Mucosa of descending colon (tissue), 3 donors: ENCODE results near the gene SERAC1. TPM values are rescaled to one million over a fixed set of nuclear protein-coding genes. Genes with fewer than 3 reads are reported as not detected.

Source experiments
- ATAC-seq: fragments of 200-7000 bp; cut with Tn5 transposase; one replicate; pipeline ENCODE4 v1.9.1; 2020; ENCODE audit warnings: mild to moderate bottlenecking, moderate library complexity
- DNase-seq, 3 donors: peaks; one replicate each; pipeline ENCODE4 v3.0.0-alpha.2; 2020
- H3K36me3 ChIP-seq: fragments of 200-600 bp; one replicate; pipeline ENCODE4 v1.8.0; 2021; ENCODE audit warnings: low read depth, mild to moderate bottlenecking
- H3K4me1 ChIP-seq: fragments of 200-600 bp; one replicate; pipeline ENCODE4 v1.8.0; 2021; ENCODE audit warnings: low read depth, mild to moderate bottlenecking
- H3K4me3 ChIP-seq: fragments of 200-600 bp; one replicate; pipeline ENCODE4 v1.8.0; 2021; ENCODE audit warnings: mild to moderate bottlenecking
- H3K9me3 ChIP-seq: fragments of 200-600 bp; one replicate; pipeline ENCODE4 v1.8.0; 2021; ENCODE audit warnings: mild to moderate bottlenecking
- intact Hi-C, 2 donors: fragments of 100-400 bp; cut with DNase I in 1 of 2; cut with micrococcal nuclease in 1 of 2; formaldehyde crosslinking; loops; one replicate each; pipeline versions ENCODE4 v1.11.0 to v1.11.1; 2022; cut with DNase I, micrococcal nuclease
- total RNA-seq, 3 donors: library from RNA; stranded (reverse); fragmentation: NEBNext Ultra II Directional in 2 of 3; extraction: Animal tissue kit (Norgen Biotek cat#: 25700) in 2 of 3; gene quantifications; one replicate each; pipeline versions ENCODE4 v1.2.1 to v1.2.4, GENCODE V29; 2021 to 2023
- TF ChIP-seq, protein P1 (sequence below): fragments of 200-600 bp; IDR thresholded peaks from one replicate; pipeline ENCODE4 v1.8.0; 2022; ENCODE audit warnings: antibody characterized with exemption, mild to moderate bottlenecking
- donor health status: DM: no; HTN: no; CAD: no; lungs with moderate emphysema.
- donor health status: DM: no; HTN: no; CAD: no.
- donor health status: DM: no; HTN: yes; CAD: no.

The SERAC1 gene
- total RNA-seq, 3 donors from 2014 or later: 5.8 to 12.2 (median 8.0) TPM

DNA sequence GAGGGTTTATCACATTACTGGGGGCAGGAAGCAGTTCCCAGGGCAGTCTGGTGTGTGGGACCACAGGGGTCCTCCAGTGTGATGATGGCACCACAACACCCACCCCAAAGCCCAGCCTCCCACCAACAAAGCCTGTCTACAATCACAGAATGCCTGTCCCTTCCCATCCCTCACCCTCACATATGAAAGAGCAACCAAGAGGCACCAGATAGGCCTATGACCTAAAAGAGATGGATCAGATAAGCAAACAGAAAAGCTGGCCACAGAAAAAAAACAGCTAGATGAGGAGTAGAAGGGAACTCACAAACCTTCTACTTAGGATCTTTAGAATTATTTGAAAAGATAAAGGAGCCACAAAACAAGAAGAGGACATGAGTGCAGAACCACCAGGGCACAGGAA, 54.3 kb downstream of the SERAC1 start:
- no peaks in the 10 kb centered on the region for H3K4me1 ChIP-seq
- no peaks in the 10 kb centered on the region for H3K36me3 ChIP-seq
- TF ChIP-seq, protein P1, sequence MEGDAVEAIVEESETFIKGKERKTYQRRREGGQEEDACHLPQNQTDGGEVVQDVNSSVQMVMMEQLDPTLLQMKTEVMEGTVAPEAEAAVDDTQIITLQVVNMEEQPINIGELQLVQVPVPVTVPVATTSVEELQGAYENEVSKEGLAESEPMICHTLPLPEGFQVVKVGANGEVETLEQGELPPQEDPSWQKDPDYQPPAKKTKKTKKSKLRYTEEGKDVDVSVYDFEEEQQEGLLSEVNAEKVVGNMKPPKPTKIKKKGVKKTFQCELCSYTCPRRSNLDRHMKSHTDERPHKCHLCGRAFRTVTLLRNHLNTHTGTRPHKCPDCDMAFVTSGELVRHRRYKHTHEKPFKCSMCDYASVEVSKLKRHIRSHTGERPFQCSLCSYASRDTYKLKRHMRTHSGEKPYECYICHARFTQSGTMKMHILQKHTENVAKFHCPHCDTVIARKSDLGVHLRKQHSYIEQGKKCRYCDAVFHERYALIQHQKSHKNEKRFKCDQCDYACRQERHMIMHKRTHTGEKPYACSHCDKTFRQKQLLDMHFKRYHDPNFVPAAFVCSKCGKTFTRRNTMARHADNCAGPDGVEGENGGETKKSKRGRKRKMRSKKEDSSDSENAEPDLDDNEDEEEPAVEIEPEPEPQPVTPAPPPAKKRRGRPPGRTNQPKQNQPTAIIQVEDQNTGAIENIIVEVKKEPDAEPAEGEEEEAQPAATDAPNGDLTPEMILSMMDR: no peak
- ATAC-seq: no peak
- H3K4me3 ChIP-seq: no peak overlapping the region
- no peaks in the 10 kb centered on the region for H3K9me3 ChIP-seq
- intact Hi-C loops: no loop called here
- no peak for DNase-seq

DNA sequence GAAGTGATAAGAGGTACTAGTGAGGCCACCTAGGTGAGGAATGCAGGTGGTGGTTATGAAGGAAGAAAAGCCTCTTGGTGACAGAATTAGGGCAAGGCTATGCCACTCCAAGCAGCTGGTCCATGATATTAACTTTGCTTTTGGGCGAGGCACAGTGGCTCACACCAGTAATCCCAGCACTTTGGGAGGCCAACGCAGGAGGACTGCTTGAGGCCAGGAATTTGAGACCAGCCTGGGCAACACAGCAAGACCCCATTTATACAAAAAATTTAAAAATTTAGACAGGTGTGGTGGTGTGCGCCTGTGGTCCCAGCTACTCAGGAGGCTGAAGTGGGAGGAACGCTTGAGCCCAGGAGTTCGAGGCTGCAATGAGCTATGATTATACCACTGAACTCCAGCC, 56.1 kb downstream of the SERAC1 start:
- Histone ChIP-seq H3K36me3 (no peaks in the 10 kb centered on the region), H3K4me1 (no peaks in the 10 kb centered on the region), H3K9me3 (no peaks in the 10 kb centered on the region), H3K4me3 (no peak overlapping the region)
- intact Hi-C loops: no loop called here
- no peak for DNase-seq
- TF ChIP-seq, protein P1: no peak
- ATAC-seq: no peak

DNA sequence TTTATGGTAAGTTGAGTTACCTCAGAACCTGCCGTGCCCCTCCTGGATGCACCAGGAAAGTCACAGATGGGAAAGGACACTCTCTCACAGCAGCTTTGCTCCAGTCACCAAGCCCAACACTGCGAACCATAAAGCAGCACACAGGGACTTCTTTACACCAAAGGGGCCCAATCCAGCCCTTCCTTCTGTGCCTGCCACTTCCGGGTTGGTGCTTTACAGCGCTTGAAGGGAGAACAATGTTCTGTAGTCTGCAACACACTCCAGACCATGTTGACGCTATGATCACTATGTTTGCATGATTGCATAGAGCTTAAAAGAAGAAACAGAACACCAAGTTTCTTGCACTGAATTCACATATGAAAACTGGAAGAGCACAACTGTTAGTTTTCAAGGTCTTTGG, 57.1 kb downstream of the SERAC1 start:
- TF ChIP-seq, protein P1: no peak
- H3K4me3 ChIP-seq: no peak overlapping the region
- no peak for ATAC-seq
- no peaks in the 10 kb centered on the region for H3K36me3 ChIP-seq
- DNase-seq: no peak
- no peaks in the 10 kb centered on the region for H3K9me3 ChIP-seq
- intact Hi-C loops: no loop called here
- no peaks in the 10 kb centered on the region for H3K4me1 ChIP-seq

DNA sequence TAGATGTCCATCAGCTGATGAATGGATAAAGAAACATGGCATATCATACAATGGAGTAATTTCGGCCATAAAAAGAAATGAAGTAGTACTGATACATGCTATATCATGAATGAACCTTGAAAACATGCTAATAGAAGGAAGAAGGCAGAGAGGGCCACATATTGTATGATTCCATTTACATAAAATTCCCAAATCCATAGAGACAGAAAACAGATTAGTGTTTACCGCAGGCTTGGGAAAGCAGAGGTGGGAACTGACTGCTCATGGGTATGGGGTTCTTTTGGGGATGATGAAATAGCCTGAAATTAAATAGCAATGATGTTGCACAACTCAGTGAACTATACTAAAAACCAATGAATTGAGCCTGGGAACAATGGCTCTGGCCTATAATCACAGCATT, 58.3 kb downstream of the SERAC1 start:
- Histone ChIP-seq H3K4me1 (no peaks in the 10 kb centered on the region), H3K36me3 (no peaks in the 10 kb centered on the region), H3K9me3 (no peaks in the 10 kb centered on the region), H3K4me3 (no peak overlapping the region)
- TF ChIP-seq, protein P1: no peak
- DNase-seq: no peak
- no peak for ATAC-seq
- intact Hi-C loops: no loop called here

DNA sequence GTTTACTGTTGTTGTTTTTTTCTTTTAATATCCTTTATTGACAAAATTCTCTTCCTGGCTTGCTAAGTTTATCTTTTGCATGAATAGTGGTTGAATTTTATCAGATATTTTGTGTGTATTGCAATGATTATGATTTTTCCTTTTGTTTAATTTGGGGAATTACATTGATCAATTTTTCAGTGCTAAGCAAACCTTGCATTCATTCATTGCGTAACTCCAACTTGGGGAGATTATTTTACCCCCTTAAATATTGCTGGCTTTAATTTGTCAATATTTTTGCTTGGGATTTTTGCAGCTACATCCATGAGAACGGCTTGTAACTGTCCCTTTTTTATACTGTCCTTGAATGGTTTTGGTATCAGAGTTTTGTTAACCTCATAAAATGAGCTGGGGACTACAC, 63.4 kb downstream of the SERAC1 start:
- Histone ChIP-seq H3K9me3 (no peaks in the 10 kb centered on the region), H3K4me1 (no peaks in the 10 kb centered on the region), H3K36me3 (no peaks in the 10 kb centered on the region), H3K4me3 (no peak overlapping the region)
- no peak for ATAC-seq
- TF ChIP-seq, protein P1: no peak
- DNase-seq: no peak
- intact Hi-C loops: no loop called here

DNA sequence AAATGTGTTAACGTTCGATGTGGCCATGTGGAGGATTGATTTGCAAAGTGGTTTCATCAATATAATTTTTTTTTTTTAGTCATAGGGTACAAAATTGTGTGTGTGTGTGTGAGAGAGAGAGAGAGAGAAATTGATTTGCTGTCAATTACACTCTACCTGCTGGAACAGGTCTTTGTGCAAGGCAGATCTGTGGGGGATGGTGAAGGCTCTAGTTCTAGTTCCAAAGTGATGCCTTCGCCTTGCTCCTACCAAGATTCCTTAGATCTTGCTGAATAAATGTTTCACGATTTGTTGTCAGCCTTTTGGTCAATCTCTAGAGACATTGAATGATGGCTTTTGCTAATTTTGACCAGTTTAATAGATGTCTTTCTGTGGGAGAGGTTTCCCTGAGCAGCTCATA, 64.8 kb downstream of the SERAC1 start:
- TF ChIP-seq, protein P1: no peak
- Histone ChIP-seq H3K4me1 (no peaks in the 10 kb centered on the region), H3K36me3 (no peaks in the 10 kb centered on the region), H3K9me3 (no peaks in the 10 kb centered on the region), H3K4me3 (no peak overlapping the region)
- no peak for ATAC-seq
- intact Hi-C loops: no loop called here
- no peak for DNase-seq
